ENCODE measurements around the gene BAD.

- TF ChIP-seq ARNT (IDR thresholded peaks at IDR 0.05) (no peak), SUZ12 (IDR thresholded peaks at IDR 0.05) (no peak), LEF1 (IDR thresholded peaks at IDR 0.05; ENCODE audit: borderline replicate concordance) (no peak), HDGF (IDR thresholded peaks at IDR 0.05; ENCODE audit: borderline replicate concordance) (no peak), FOXA1 (IDR thresholded peaks at IDR 0.05) (no peak), NFRKB (IDR thresholded peaks at IDR 0.05) (no peak), CTBP1 (IDR thresholded peaks at IDR 0.05; ENCODE audit: borderline replicate concordance) (no peak), FOXK2 (IDR thresholded peaks at IDR 0.05) (no peak), TARDBP (IDR thresholded peaks at IDR 0.05) (no peak)
Measured at GRCh38 chr11:64266339-64266738, 18.1 kb downstream of the BAD start.
